ENCODE results near the gene HIPK1. TPM values are rescaled to one million over a fixed set of nuclear protein-coding genes. Genes with fewer than 3 reads are reported as not detected.

Gene HIPK1
- total and polyA plus RNA-seq, 10 of the 15 experiments (the other 5 are each of a cell fraction or from before 2014, with no cell fraction given) = 4.2 to 33.9 (median 11.4) TPM

- TF ChIP-seq, protein P1, sequence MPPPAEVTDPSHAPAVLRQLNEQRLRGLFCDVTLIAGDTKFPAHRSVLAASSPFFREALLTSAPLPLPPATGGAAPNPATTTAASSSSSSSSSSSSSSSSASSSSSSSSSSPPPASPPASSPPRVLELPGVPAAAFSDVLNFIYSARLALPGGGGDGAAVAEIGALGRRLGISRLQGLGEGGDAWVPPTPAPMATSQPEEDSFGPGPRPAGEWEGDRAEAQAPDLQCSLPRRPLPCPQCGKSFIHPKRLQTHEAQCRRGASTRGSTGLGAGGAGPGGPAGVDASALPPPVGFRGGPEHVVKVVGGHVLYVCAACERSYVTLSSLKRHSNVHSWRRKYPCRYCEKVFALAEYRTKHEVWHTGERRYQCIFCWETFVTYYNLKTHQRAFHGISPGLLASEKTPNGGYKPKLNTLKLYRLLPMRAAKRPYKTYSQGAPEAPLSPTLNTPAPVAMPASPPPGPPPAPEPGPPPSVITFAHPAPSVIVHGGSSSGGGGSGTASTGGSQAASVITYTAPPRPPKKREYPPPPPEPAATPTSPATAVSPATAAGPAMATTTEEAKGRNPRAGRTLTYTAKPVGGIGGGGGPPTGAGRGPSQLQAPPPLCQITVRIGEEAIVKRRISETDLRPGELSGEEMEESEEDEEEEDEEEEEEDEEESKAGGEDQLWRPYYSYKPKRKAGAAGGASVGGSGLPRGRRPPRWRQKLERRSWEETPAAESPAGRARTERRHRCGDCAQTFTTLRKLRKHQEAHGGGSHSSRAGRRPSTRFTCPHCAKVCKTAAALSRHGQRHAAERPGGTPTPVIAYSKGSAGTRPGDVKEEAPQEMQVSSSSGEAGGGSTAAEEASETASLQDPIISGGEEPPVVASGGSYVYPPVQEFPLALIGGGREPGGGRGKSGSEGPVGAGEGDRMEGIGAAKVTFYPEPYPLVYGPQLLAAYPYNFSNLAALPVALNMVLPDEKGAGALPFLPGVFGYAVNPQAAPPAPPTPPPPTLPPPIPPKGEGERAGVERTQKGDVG (CRISPR knock-in tag; IDR thresholded peaks at IDR 0.05) = no peak
- TF ChIP-seq, protein P2, sequence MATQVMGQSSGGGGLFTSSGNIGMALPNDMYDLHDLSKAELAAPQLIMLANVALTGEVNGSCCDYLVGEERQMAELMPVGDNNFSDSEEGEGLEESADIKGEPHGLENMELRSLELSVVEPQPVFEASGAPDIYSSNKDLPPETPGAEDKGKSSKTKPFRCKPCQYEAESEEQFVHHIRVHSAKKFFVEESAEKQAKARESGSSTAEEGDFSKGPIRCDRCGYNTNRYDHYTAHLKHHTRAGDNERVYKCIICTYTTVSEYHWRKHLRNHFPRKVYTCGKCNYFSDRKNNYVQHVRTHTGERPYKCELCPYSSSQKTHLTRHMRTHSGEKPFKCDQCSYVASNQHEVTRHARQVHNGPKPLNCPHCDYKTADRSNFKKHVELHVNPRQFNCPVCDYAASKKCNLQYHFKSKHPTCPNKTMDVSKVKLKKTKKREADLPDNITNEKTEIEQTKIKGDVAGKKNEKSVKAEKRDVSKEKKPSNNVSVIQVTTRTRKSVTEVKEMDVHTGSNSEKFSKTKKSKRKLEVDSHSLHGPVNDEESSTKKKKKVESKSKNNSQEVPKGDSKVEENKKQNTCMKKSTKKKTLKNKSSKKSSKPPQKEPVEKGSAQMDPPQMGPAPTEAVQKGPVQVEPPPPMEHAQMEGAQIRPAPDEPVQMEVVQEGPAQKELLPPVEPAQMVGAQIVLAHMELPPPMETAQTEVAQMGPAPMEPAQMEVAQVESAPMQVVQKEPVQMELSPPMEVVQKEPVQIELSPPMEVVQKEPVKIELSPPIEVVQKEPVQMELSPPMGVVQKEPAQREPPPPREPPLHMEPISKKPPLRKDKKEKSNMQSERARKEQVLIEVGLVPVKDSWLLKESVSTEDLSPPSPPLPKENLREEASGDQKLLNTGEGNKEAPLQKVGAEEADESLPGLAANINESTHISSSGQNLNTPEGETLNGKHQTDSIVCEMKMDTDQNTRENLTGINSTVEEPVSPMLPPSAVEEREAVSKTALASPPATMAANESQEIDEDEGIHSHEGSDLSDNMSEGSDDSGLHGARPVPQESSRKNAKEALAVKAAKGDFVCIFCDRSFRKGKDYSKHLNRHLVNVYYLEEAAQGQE (IDR thresholded peaks at IDR 0.05; ENCODE audit: low read depth, low read length) = no peak
- TF ChIP-seq BACH1 (IDR thresholded peaks at IDR 0.05; ENCODE audit: borderline replicate concordance) = no peak
- no peak for TF ChIP-seq ESRRA (IDR thresholded peaks at IDR 0.05; ENCODE audit: low read length)
- TF ChIP-seq ETV6 (conservative IDR thresholded peaks at IDR 0.05 in 1 of 2, IDR thresholded peaks at IDR 0.05 in 1 of 2; ENCODE audit: borderline replicate concordance in 1 of 2, low read depth in 1 of 2) = no peak
- no peak for TF ChIP-seq YY1 (IDR thresholded peaks at IDR 0.05; ENCODE audit: low read depth, low read length)
- TF ChIP-seq, protein P3, sequence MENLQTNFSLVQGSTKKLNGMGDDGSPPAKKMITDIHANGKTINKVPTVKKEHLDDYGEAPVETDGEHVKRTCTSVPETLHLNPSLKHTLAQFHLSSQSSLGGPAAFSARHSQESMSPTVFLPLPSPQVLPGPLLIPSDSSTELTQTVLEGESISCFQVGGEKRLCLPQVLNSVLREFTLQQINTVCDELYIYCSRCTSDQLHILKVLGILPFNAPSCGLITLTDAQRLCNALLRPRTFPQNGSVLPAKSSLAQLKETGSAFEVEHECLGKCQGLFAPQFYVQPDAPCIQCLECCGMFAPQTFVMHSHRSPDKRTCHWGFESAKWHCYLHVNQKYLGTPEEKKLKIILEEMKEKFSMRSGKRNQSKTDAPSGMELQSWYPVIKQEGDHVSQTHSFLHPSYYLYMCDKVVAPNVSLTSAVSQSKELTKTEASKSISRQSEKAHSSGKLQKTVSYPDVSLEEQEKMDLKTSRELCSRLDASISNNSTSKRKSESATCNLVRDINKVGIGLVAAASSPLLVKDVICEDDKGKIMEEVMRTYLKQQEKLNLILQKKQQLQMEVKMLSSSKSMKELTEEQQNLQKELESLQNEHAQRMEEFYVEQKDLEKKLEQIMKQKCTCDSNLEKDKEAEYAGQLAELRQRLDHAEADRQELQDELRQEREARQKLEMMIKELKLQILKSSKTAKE (IDR thresholded peaks at IDR 0.05; ENCODE audit: low read depth, poor library complexity, severe bottlenecking) = no peak
- TF ChIP-seq RAD21 (IDR thresholded peaks at IDR 0.05; ENCODE audit: insufficient read depth, low read depth, low read length) = no peak
These were observed 43.8 kb downstream of the HIPK1 start (continued) for GRCh38 chr1:113972954-113973353.

Data from GM12878 (cell line).